DND-41 (cell line): ENCODE results near the gene TMEM114.

Experiments used
- ATAC-seq: fragments of 200-7000 bp; cut with Tn5 transposase; 3 replicates; pipeline ENCODE4 v1.9.1; 2021; ENCODE audit warnings: low read depth; ENCODE audit not compliant: insufficient read depth
- DNase-seq: peaks from one replicate; pipeline ENCODE4 v3.0.0-alpha.2; 2020
- H2AFZ ChIP-seq: 2 replicates; pipeline ENCODE4 v1.6.0; 2012; ENCODE audit warnings: low read depth, low read length
- H3K27ac ChIP-seq: 2 replicates; pipeline ENCODE4 v1.5.1; 2012; ENCODE audit warnings: low read length, inconsistent platforms
- H3K27me3 ChIP-seq: fragments of 200-600 bp; sonication (generic); 2 replicates; pipeline ENCODE4 v1.6.0; 2012; ENCODE audit warnings: low read length, mild to moderate bottlenecking, inconsistent platforms; ENCODE audit not compliant: insufficient read depth, poor library complexity
- H3K36me3 ChIP-seq: 2 replicates; pipeline ENCODE4 v1.5.1; 2012; ENCODE audit warnings: low read length, inconsistent platforms; ENCODE audit not compliant: insufficient read depth
- H3K4me1 ChIP-seq: 2 replicates; pipeline ENCODE4 v1.5.1; 2012; ENCODE audit warnings: mild to moderate bottlenecking, low read length; ENCODE audit not compliant: insufficient read depth
- H3K4me2 ChIP-seq: 2 replicates; pipeline ENCODE4 v1.6.0; 2012; ENCODE audit warnings: mild to moderate bottlenecking, moderate library complexity, low read length, inconsistent platforms; ENCODE audit not compliant: insufficient read depth
- H3K4me3 ChIP-seq, 2 experiments: fragments of 200-600 bp in 1 of 2; shearing (Covaris generic) in 1 of 2; 2 replicates each; pipeline ENCODE4 v1.5.1; 2012 to 2016; ENCODE audit warnings: inconsistent platforms in 2 of 2, low read length in 2 of 2, mild to moderate bottlenecking in 2 of 2, low read depth in 1 of 2, moderate library complexity in 1 of 2
- H3K79me2 ChIP-seq: 2 replicates; pipeline ENCODE4 v1.6.0; 2012; ENCODE audit warnings: low read length, inconsistent platforms; ENCODE audit not compliant: insufficient read depth
- H3K9ac ChIP-seq: 2 replicates; pipeline ENCODE4 v1.6.0; 2012; ENCODE audit warnings: low read depth, mild to moderate bottlenecking, inconsistent platforms, low read length, moderate library complexity
- H3K9me3 ChIP-seq: 2 replicates; pipeline ENCODE4 v1.5.1; 2012; ENCODE audit warnings: low read length, moderate library complexity, mild to moderate bottlenecking, inconsistent platforms; ENCODE audit not compliant: insufficient read depth, severe bottlenecking
- H4K20me1 ChIP-seq: 2 replicates; pipeline ENCODE4 v1.6.0; 2012; ENCODE audit warnings: low read length; ENCODE audit not compliant: insufficient read depth
- CTCF ChIP-seq: IDR thresholded peaks from 2 replicates; pipeline ENCODE4 v1.5.1; 2012; ENCODE audit warnings: borderline replicate concordance, low read length, moderate library complexity, mild to moderate bottlenecking; ENCODE audit not compliant: poor library complexity, severe bottlenecking; ENCODE audit errors: extremely low read depth
- EZH2 ChIP-seq: IDR thresholded peaks from 3 replicates; pipeline ENCODE4 v1.6.1; 2012; ENCODE audit warnings: borderline replicate concordance, low read depth, mild to moderate bottlenecking, moderate library complexity, low read length, inconsistent platforms; ENCODE audit not compliant: severe bottlenecking

Gene TMEM114

GRCh38 chr16:8590811-8591210 lies 500 bp upstream of the TMEM114 start:
- H3K36me3 ChIP-seq = no peaks in the 10 kb centered on the region
- H3K9ac ChIP-seq = no peak overlapping the region
- H3K4me1 ChIP-seq = no peaks in the 10 kb centered on the region
- H3K4me3 ChIP-seq = no peak overlapping the region
- H3K4me2 ChIP-seq = no peak overlapping the region
- H2AFZ ChIP-seq = no peak overlapping the region
- no peaks in the 10 kb centered on the region for H4K20me1 ChIP-seq
- ATAC-seq (no peak), DNase-seq (no peak)
- H3K27me3 ChIP-seq = peaks cover 3% of the 10 kb centered on the region
- TF ChIP-seq CTCF = no peak
- TF ChIP-seq EZH2 = no peak
- no peaks in the 10 kb centered on the region for H3K79me2 ChIP-seq
- H3K9me3 ChIP-seq = no peaks in the 10 kb centered on the region
- no peak overlapping the region for H3K27ac ChIP-seq

DNA sequence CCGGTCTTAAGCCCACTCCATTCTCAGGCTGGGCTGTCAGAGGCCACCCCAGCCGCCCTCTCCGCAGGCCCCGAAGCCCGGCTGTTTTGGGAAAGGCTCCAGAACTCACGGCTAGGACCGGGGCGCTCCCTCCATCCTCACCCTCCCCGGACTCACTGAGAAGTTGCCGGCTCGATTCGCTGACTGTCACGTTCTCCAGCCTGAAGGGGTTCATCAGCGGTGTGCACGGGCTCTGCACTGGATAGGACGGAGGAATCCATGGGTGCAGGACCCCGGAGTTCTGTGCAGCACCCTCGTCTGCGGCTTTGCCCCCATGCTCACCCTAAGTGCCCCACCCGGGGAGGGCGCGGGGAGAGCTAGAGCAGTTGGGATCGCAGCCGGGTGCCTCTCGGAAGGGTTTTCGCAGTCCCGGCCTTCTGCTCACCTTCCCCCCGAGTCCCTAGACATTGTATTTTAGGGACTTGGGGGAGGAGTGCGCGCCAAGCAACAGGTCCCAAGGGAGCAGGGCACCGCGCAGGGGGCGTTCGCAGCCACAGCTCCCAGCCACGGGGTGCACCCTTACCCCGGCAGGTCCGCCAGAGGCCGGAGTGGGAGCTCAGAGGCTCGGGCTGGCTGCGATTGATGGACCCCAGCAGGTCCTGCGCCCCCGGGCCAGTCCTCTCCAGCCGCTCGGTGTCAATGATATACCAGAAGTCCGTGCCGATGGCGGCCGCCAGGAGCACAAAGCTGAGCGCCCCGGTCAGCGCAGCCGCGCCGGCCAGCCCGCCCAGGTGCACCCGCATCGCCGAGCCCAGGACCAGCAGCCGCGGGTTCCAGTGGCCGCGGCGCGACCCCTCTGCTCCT lies 1.0 kb downstream of the TMEM114 start:
- no peaks in the 10 kb centered on the region for H3K36me3 ChIP-seq
- no peak overlapping the region for H3K4me2 ChIP-seq

DNA sequence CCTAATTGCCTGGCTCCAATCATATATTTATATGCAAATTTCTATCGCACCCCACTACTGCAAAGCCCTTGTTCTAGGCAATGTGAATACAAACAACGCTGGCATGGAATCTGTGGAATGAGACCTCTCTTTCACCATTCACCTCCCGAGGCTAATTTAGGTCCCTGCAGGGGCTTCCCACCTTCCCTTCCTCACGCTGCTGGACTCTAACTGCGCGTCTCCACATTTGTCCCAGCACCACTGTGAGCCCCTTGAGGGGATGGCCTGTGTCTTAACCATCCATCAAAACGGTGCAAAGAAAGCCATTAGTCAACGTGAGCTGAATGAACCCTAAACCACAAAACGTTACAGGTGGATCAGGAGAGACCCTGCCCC lies 1.6 kb downstream of the TMEM114 start:
- Histone ChIP-seq H3K4me1 (no peaks in the 10 kb centered on the region), H3K9me3 (no peaks in the 10 kb centered on the region), H4K20me1 (no peaks in the 10 kb centered on the region), H3K4me2 (no peak overlapping the region), H3K4me3 (no peak overlapping the region), H3K27ac (no peak overlapping the region), H3K36me3 (no peaks in the 10 kb centered on the region), H2AFZ (no peak overlapping the region), H3K9ac (no peak overlapping the region), H3K27me3 (peaks cover 6% of the 10 kb centered on the region), H3K79me2 (no peaks in the 10 kb centered on the region)
- TF ChIP-seq EZH2 (no peak), CTCF (no peak)
- no peak for DNase-seq
- no peak for ATAC-seq

More for the DNA sequence above, 1.0 kb downstream of the TMEM114 start:
- no peak for ATAC-seq
- TF ChIP-seq EZH2 (no peak), CTCF (no peak)
- Histone ChIP-seq H3K9me3 (no peaks in the 10 kb centered on the region), H4K20me1 (no peaks in the 10 kb centered on the region), H3K79me2 (no peaks in the 10 kb centered on the region), H3K4me3 (no peak overlapping the region), H3K9ac (no peak overlapping the region), H3K27me3 (peaks cover 6% of the 10 kb centered on the region), H3K4me1 (no peaks in the 10 kb centered on the region), H2AFZ (no peak overlapping the region), H3K27ac (no peak overlapping the region)
- DNase-seq = no peak
